Ovary (tissue), 9 donors: Measurements from ENCODE around the gene CACNA2D3. TPM values are rescaled to one million over a fixed set of nuclear protein-coding genes. Genes with fewer than 3 reads are reported as not detected.
A peak's percentile ranks its signal among the peaks of the same experiment; 100 is the strongest.

ENCODE experiments used
- DNase-seq, 5 donors: peaks; one replicate each; pipeline ENCODE4 v3.0.0-alpha.2; 2019 to 2020
- H3K27ac ChIP-seq, 2 donors: fragments of 200-600 bp; one replicate each; pipeline versions ENCODE4 v1.5.1 to v1.8.0; 2019 to 2022
- H3K27me3 ChIP-seq: fragments of 200-600 bp; one replicate; pipeline ENCODE4 v1.8.0; 2022
- H3K36me3 ChIP-seq: fragments of 200-600 bp; sonication (generic); one replicate; pipeline ENCODE4 v1.5.1; 2019
- H3K4me1 ChIP-seq: one replicate; pipeline ENCODE4 v1.8.1; 2013; ENCODE audit warnings: mild to moderate bottlenecking, moderate library complexity; ENCODE audit not compliant: insufficient read depth
- H3K4me3 ChIP-seq: fragments of 200-600 bp; sonication (generic); one replicate; pipeline ENCODE4 v1.5.1; 2017
- H3K9me3 ChIP-seq, 2 donors: fragments of 200-600 bp in 1 of 2; sonication (generic) in 1 of 2; one replicate each; pipeline versions ENCODE4 v1.5.1 to v1.8.1; 2013 to 2019; ENCODE audit warnings: mild to moderate bottlenecking in 1 of 2, moderate library complexity in 1 of 2
- CTCF ChIP-seq, 3 donors: fragments of 450-650 bp in 2 of 3; fragments of 200-600 bp in 1 of 3; IDR thresholded peaks; one replicate each; pipeline versions ENCODE4 v1.5.1 to v1.8.0; 2016 to 2022; ENCODE audit warnings: antibody characterized with exemption in 3 of 3, mild to moderate bottlenecking in 1 of 3
- EP300 ChIP-seq: sonication (generic); formaldehyde crosslinking; IDR thresholded peaks from one replicate; pipeline ENCODE4 v1.6.1; 2017; ENCODE audit warnings: antibody characterized with exemption
- POLR2A ChIP-seq: fragments of 450-650 bp; IDR thresholded peaks from one replicate; pipeline ENCODE4 v1.6.1; 2017; ENCODE audit warnings: antibody characterized with exemption, mild to moderate bottlenecking, moderate library complexity
- WGBS, 3 donors: extraction: QIAGEN DNeasy Blood & Tissue Kit in 1 of 3; methylation state at CpG; one replicate each; pipeline versions ENCODE4 v1.1.5 to v1.1.7; 2013 to 2017; 5-methylcytosine and 5-hydroxymethylcytosine counted together
- intact Hi-C, 4 donors: fragments of 100-400 bp; cut with DNase I; formaldehyde crosslinking; loops; one replicate each; pipeline versions ENCODE4 v1.11.0 to v1.15.1; 2022 to 2023
- polyA plus RNA-seq, 2 donors: library from polyadenylated mRNA; stranded (reverse); fragments of 200-250 nt in 1 of 2; fragments of 350-450 nt in 1 of 2; fragmentation: Illumina TruSeq in 1 of 2; extraction: RNeasy Lipid Tissue Mini Kit (QIAGEN cat#74804) in 1 of 2; gene quantifications; one replicate each; pipeline ENCODE4 v1.2.3, GENCODE V29; 2013 to 2014
- total RNA-seq, 7 donors: library from RNA; depleted of rRNA in 2 of 7; stranded (reverse); fragments of >200 nt in 2 of 7; fragmentation: NEBNext Ultra II Directional in 3 of 7; extraction: Animal tissue kit (Norgen Biotek cat#: 25700) in 3 of 7; gene quantifications; one replicate each; pipeline versions ENCODE4 v1.1.0 to v1.2.4, GENCODE V29; 2016 to 2023
- donor health status: DM: no; HTN: no; CAD: no; lungs with moderate emphysema.
- donor health status: DM: no; HTN: no; CAD: no.
- donor health status: Bipolar disorder and iron deficiency.
- donor health status: DM: yes; HTN: yes; CAD: no.
- donor health status: DM: no; HTN: no; CAD: no.
- donor health status: DM: yes; HTN: yes; CAD: no.

The CACNA2D3 gene
- total and polyA plus RNA-seq, 9 donors = 2.0 to 10.1 (median 4.7) TPM

GRCh38 chr3:54847361-54847760 is 725.0 kb downstream of the CACNA2D3 start:
- no peak for TF ChIP-seq POLR2A
- TF ChIP-seq EP300 = no peak
- TF ChIP-seq CTCF (IDR thresholded peaks at IDR 0.05) = no peak
- 91 to 96% (median 95%) methylated on average over 4 of the region's 4 CpGs for WGBS, 3 donors
- H3K4me1 ChIP-seq = no peaks in the 10 kb centered on the region
- no peak for DNase-seq
- no peaks in the 10 kb centered on the region for H3K9me3 ChIP-seq
- no peaks in the 10 kb centered on the region for H3K36me3 ChIP-seq
- H3K27me3 ChIP-seq = no peaks in the 10 kb centered on the region
- H3K4me3 ChIP-seq = no peak overlapping the region
- intact Hi-C loops = no loop called here
- H3K27ac ChIP-seq = no peak overlapping the region

GRCh38 chr3:54849360-54849759 is 727.0 kb downstream of the CACNA2D3 start:
- intact Hi-C loops = no loop called here
- no peak overlapping the region for H3K27ac ChIP-seq
- H3K4me3 ChIP-seq = no peak overlapping the region
- H3K4me1 ChIP-seq = no peaks in the 10 kb centered on the region
- H3K27me3 ChIP-seq = no peaks in the 10 kb centered on the region
- H3K36me3 ChIP-seq = no peaks in the 10 kb centered on the region
- no peaks in the 10 kb centered on the region for H3K9me3 ChIP-seq
- 61 to 69% (median 62%) methylated on average over 4 of the region's 4 CpGs for WGBS, 3 donors
- DNase-seq = no peak
- TF ChIP-seq CTCF (IDR thresholded peaks at IDR 0.05) (no peak), POLR2A (no peak), EP300 (no peak)

DNA sequence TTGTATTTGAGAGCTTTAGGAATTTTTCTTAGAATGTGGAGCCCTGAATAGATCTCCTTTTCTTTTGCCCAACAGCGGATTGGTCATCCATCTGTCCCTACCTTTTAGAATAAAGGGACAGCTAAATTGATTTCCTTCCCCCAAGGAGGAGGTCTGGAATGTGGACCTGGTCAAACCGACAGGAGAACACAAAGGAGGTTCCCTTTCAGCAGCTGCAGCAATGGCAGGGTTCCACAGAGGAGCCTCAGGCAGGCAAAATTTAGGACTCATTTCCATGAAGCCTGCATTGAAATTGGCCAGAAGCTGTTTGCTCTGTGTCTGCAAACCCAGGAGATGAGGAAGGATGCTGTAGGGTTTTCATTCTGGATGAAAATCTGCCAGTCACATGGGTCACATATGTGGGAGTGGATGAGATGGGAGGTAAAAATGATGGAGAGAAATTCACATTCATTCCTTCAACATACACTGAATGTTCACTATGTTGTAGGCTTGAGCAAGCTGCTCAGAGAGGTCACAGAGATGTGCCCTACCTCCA is 728.2 kb downstream of the CACNA2D3 start:
- 63 to 71% (median 71%) methylated on average over 2 of the region's 2 CpGs for WGBS, 3 donors
- Histone ChIP-seq H3K9me3 (no peaks in the 10 kb centered on the region), H3K4me1 (no peaks in the 10 kb centered on the region), H3K27ac (no peak overlapping the region), H3K4me3 (no peak overlapping the region), H3K36me3 (no peaks in the 10 kb centered on the region), H3K27me3 (no peaks in the 10 kb centered on the region)
- TF ChIP-seq CTCF (IDR thresholded peaks at IDR 0.05) = no peak
- TF ChIP-seq POLR2A = no peak
- no peak for TF ChIP-seq EP300
- intact Hi-C loops = loop anchor here in 2 of 4 donors (10.0 kb wide), 3 partner anchors 324 to 1404 kb away; no protein-coding TSS in a partner anchor
- DNase-seq = no peak

GRCh38 chr3:54853573-54854404 is 731.4 kb downstream of the CACNA2D3 start:
- peak; percentile 80 to 89 (median 85) for DNase-seq
- WGBS, 3 donors = 10 to 16% (median 14%) methylated on average over 20 of the region's 20 CpGs
- no peaks in the 10 kb centered on the region for H3K27me3 ChIP-seq
- H3K36me3 ChIP-seq = no peaks in the 10 kb centered on the region
- H3K4me1 ChIP-seq = no peaks in the 10 kb centered on the region
- no peak overlapping the region for H3K27ac ChIP-seq
- no peak overlapping the region for H3K4me3 ChIP-seq
- intact Hi-C loops = loop anchor here in 2 of 4 donors (10.0 kb wide), 3 partner anchors 321 to 1401 kb away; no protein-coding TSS in a partner anchor
- TF ChIP-seq POLR2A (no peak), EP300 (no peak), CTCF (IDR thresholded peaks at IDR 0.05) (peak; percentile 75 to 90 (median 77))
- H3K9me3 ChIP-seq = no peaks in the 10 kb centered on the region
